GM23338 (cell line): ENCODE data around the gene ZMAT5. TPM values are rescaled to one million over a fixed set of nuclear protein-coding genes. Genes with fewer than 3 reads are reported as not detected.

Experiments used
- ATAC-seq: fragments of 200-7000 bp; cut with Tn5 transposase; 3 replicates; pipeline ENCODE4 v1.9.1; 2020
- DNase-seq: peaks from one replicate; pipeline ENCODE4 v3.0.0-alpha.2; 2015; ENCODE audit warnings: low spot score
- H2AFZ ChIP-seq: fragments of 200-600 bp; sonication (generic); 2 replicates; pipeline ENCODE4 v1.8.0; 2016; ENCODE audit warnings: antibody characterized with exemption, mild to moderate bottlenecking, moderate library complexity
- H3F3A ChIP-seq: fragments of 200-600 bp; sonication (generic); replicated peaks from 2 replicates; pipeline ENCODE4 v1.8.0; 2017; ENCODE audit warnings: antibody characterized with exemption, mixed run types, low read depth
- H3K27ac ChIP-seq: fragments of 200-600 bp; sonication (generic); 2 replicates; pipeline ENCODE4 v1.6.1; 2016; ENCODE audit warnings: low read depth
- H3K27me3 ChIP-seq: fragments of 200-600 bp; sonication (generic); 2 replicates; pipeline ENCODE4 v1.8.0; 2016; ENCODE audit warnings: mild to moderate bottlenecking, mixed run types, moderate library complexity; ENCODE audit not compliant: insufficient read depth
- H3K36me3 ChIP-seq: fragments of 200-600 bp; sonication (generic); 2 replicates; pipeline ENCODE4 v1.8.0; 2016; ENCODE audit warnings: mild to moderate bottlenecking; ENCODE audit not compliant: insufficient read depth
- H3K4me1 ChIP-seq: fragments of 200-600 bp; sonication (generic); 2 replicates; pipeline ENCODE4 v1.8.0; 2016; ENCODE audit warnings: mild to moderate bottlenecking, moderate library complexity; ENCODE audit not compliant: insufficient read depth
- H3K4me2 ChIP-seq: fragments of 200-600 bp; sonication (generic); 2 replicates; pipeline ENCODE4 v1.7.1; 2017; ENCODE audit warnings: mixed run types
- H3K4me3 ChIP-seq: fragments of 200-600 bp; sonication (generic); 2 replicates; pipeline ENCODE4 v1.6.1; 2016; ENCODE audit warnings: mixed run types
- H3K79me2 ChIP-seq: fragments of 200-600 bp; sonication (generic); replicated peaks from 2 replicates; pipeline ENCODE4 v1.8.0; 2017; ENCODE audit warnings: mild to moderate bottlenecking; ENCODE audit not compliant: insufficient read depth
- H3K9me2 ChIP-seq: fragments of 200-600 bp; sonication (generic); 2 replicates; pipeline ENCODE4 v1.8.0; 2017; ENCODE audit not compliant: insufficient read depth
- H4K20me1 ChIP-seq: fragments of 200-600 bp; sonication (generic); replicated peaks from 2 replicates; pipeline ENCODE4 v1.8.0; 2017; ENCODE audit warnings: mild to moderate bottlenecking; ENCODE audit not compliant: insufficient read depth
- H3K27ac Mint-ChIP-seq: 2 replicates; pipeline ENCODE4 v1.8.0; 2020; ENCODE audit warnings: inconsistent platforms, mild to moderate bottlenecking, moderate library complexity, mixed read lengths
- H3K27me3 Mint-ChIP-seq: 3 replicates; pipeline ENCODE4 v1.8.0; 2022; ENCODE audit warnings: low read depth, mild to moderate bottlenecking, moderate library complexity, mixed read lengths, inconsistent platforms; ENCODE audit not compliant: insufficient read depth, poor library complexity
- H3K36me3 Mint-ChIP-seq: 3 replicates; pipeline ENCODE4 v1.8.0; 2021; ENCODE audit warnings: low read depth, mild to moderate bottlenecking, inconsistent platforms, moderate library complexity, mixed read lengths
- H3K4me1 Mint-ChIP-seq: 3 replicates; pipeline ENCODE4 v1.8.0; 2020; ENCODE audit warnings: mild to moderate bottlenecking, inconsistent platforms, mixed read lengths
- H3K4me3 Mint-ChIP-seq: 3 replicates; pipeline ENCODE4 v1.8.0; 2021; ENCODE audit warnings: moderate library complexity, mild to moderate bottlenecking, inconsistent platforms, mixed read lengths
- H3K9me3 Mint-ChIP-seq: 3 replicates; pipeline ENCODE4 v1.8.0; 2020; ENCODE audit warnings: moderate library complexity, mild to moderate bottlenecking, inconsistent platforms, mixed read lengths
- CREB1 ChIP-seq: fragments of 250-450 bp; sonication (Bioruptor Pico); IDR thresholded peaks from 2 replicates; pipeline ENCODE4 v1.5.0; 2020; ENCODE audit warnings: low read depth, mild to moderate bottlenecking, moderate library complexity
- EZH2 ChIP-seq: fragments of 200-600 bp; sonication (generic); IDR thresholded peaks from one replicate; pipeline ENCODE4 v1.8.0; 2017; ENCODE audit warnings: antibody characterized with exemption, mild to moderate bottlenecking, low read depth; ENCODE audit not compliant: unreplicated experiment
- EZH2phosphoT487 ChIP-seq: fragments of 200-600 bp; sonication (generic); IDR thresholded peaks from one replicate; pipeline ENCODE4 v1.8.1; 2018; ENCODE audit warnings: antibody characterized with exemption; ENCODE audit not compliant: unreplicated experiment
- JUNB ChIP-seq: IDR thresholded peaks from one replicate; pipeline ENCODE4 v1.6.1; 2016; ENCODE audit warnings: antibody characterized with exemption; ENCODE audit not compliant: unreplicated experiment
- NANOG ChIP-seq: IDR thresholded peaks from 2 replicates; pipeline ENCODE4 v1.6.1; 2016; ENCODE audit warnings: antibody characterized with exemption, borderline replicate concordance
- POLR2AphosphoS5 ChIP-seq: IDR thresholded peaks from 2 replicates; pipeline ENCODE4 v1.6.1; 2016; ENCODE audit warnings: antibody characterized with exemption, low read depth
- STAT1 ChIP-seq: IDR thresholded peaks from one replicate; pipeline ENCODE4 v1.6.1; 2016; ENCODE audit warnings: antibody characterized with exemption; ENCODE audit not compliant: unreplicated experiment
- ZNF114 ChIP-seq: fragments of 250-450 bp; sonication (Bioruptor Pico); IDR thresholded peaks from 2 replicates; pipeline ENCODE4 v1.5.0; 2020; ENCODE audit warnings: mild to moderate bottlenecking, moderate library complexity
- ZNF331 ChIP-seq: fragments of 250-450 bp; sonication (Bioruptor Pico); IDR thresholded peaks from 2 replicates; pipeline ENCODE4 v1.5.0; 2020; ENCODE audit warnings: low read depth, mild to moderate bottlenecking, moderate library complexity
- polyA plus RNA-seq: library from polyadenylated mRNA; unstranded; fragments of >200 nt; fragmentation: Nextera tagmentation; extraction: Ambion mirVana; gene quantifications from 2 replicates; pipeline ENCODE4 v1.2.1, GENCODE V29; 2016
- total RNA-seq: library from RNA; depleted of rRNA; stranded (reverse); fragments of >200 nt; shearing (Covaris generic); gene quantifications from 2 replicates; pipeline ENCODE4 v1.2.3, GENCODE V29; 2014
- TF ChIP-seq, protein P1 (sequence below): fragments of 250-450 bp; sonication (Bioruptor Pico); IDR thresholded peaks from 2 replicates; pipeline ENCODE4 v1.5.0; 2020; ENCODE audit warnings: mild to moderate bottlenecking, moderate library complexity
- TF ChIP-seq, protein P2 (sequence below): IDR thresholded peaks from one replicate; pipeline ENCODE4 v1.6.1; 2018; ENCODE audit warnings: antibody characterized with exemption; ENCODE audit not compliant: unreplicated experiment
- TF ChIP-seq, protein P3 (sequence below): IDR thresholded peaks from 2 replicates; pipeline ENCODE4 v1.6.1; 2016; ENCODE audit warnings: antibody characterized with exemption

ZMAT5 gene
- total and polyA plus RNA-seq, 2 experiments from 2014 or later = 14.6 to 25.4 TPM

DNA sequence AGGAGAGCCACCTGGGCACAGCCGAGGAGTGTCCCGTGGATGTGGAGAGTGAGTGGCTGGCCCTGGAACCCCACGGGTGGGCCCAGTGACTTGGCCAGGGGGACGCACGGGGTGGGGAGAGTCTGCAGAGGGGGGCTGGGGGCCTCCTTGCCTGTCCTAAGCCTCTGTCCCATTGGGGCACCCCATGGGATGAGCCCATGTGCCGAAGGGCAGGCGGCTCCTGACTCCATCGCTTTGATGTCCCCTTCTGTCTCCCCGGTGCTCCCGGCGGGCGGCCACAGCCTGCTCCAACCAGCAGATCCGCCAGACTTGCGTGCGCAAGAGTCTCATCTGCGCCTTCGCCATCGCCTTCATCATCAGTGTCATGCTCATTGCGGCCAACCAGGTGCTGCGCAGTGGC is 37.6 kb downstream of the ZMAT5 start:
- no peaks in the 10 kb centered on the region for H3K9me2 ChIP-seq
- H3K36me3 ChIP-seq = no peaks in the 10 kb centered on the region
- ATAC-seq (no peak), DNase-seq (no peak)
- no peaks in the 10 kb centered on the region; the same call in 1 of the 2 replicates for H3F3A ChIP-seq
- H3K79me2 ChIP-seq = no peaks in the 10 kb centered on the region
- H3K9me3 Mint-ChIP-seq = no peaks in the 10 kb centered on the region
- no peaks in the 10 kb centered on the region for H3K36me3 Mint-ChIP-seq
- no peak overlapping the region for H3K4me3 Mint-ChIP-seq
- no peak overlapping the region for H3K4me2 ChIP-seq
- H3K4me1 Mint-ChIP-seq = peaks cover 8% of the 10 kb centered on the region
- H3K27me3 ChIP-seq = no peaks in the 10 kb centered on the region
- TF ChIP-seq, protein P1, sequence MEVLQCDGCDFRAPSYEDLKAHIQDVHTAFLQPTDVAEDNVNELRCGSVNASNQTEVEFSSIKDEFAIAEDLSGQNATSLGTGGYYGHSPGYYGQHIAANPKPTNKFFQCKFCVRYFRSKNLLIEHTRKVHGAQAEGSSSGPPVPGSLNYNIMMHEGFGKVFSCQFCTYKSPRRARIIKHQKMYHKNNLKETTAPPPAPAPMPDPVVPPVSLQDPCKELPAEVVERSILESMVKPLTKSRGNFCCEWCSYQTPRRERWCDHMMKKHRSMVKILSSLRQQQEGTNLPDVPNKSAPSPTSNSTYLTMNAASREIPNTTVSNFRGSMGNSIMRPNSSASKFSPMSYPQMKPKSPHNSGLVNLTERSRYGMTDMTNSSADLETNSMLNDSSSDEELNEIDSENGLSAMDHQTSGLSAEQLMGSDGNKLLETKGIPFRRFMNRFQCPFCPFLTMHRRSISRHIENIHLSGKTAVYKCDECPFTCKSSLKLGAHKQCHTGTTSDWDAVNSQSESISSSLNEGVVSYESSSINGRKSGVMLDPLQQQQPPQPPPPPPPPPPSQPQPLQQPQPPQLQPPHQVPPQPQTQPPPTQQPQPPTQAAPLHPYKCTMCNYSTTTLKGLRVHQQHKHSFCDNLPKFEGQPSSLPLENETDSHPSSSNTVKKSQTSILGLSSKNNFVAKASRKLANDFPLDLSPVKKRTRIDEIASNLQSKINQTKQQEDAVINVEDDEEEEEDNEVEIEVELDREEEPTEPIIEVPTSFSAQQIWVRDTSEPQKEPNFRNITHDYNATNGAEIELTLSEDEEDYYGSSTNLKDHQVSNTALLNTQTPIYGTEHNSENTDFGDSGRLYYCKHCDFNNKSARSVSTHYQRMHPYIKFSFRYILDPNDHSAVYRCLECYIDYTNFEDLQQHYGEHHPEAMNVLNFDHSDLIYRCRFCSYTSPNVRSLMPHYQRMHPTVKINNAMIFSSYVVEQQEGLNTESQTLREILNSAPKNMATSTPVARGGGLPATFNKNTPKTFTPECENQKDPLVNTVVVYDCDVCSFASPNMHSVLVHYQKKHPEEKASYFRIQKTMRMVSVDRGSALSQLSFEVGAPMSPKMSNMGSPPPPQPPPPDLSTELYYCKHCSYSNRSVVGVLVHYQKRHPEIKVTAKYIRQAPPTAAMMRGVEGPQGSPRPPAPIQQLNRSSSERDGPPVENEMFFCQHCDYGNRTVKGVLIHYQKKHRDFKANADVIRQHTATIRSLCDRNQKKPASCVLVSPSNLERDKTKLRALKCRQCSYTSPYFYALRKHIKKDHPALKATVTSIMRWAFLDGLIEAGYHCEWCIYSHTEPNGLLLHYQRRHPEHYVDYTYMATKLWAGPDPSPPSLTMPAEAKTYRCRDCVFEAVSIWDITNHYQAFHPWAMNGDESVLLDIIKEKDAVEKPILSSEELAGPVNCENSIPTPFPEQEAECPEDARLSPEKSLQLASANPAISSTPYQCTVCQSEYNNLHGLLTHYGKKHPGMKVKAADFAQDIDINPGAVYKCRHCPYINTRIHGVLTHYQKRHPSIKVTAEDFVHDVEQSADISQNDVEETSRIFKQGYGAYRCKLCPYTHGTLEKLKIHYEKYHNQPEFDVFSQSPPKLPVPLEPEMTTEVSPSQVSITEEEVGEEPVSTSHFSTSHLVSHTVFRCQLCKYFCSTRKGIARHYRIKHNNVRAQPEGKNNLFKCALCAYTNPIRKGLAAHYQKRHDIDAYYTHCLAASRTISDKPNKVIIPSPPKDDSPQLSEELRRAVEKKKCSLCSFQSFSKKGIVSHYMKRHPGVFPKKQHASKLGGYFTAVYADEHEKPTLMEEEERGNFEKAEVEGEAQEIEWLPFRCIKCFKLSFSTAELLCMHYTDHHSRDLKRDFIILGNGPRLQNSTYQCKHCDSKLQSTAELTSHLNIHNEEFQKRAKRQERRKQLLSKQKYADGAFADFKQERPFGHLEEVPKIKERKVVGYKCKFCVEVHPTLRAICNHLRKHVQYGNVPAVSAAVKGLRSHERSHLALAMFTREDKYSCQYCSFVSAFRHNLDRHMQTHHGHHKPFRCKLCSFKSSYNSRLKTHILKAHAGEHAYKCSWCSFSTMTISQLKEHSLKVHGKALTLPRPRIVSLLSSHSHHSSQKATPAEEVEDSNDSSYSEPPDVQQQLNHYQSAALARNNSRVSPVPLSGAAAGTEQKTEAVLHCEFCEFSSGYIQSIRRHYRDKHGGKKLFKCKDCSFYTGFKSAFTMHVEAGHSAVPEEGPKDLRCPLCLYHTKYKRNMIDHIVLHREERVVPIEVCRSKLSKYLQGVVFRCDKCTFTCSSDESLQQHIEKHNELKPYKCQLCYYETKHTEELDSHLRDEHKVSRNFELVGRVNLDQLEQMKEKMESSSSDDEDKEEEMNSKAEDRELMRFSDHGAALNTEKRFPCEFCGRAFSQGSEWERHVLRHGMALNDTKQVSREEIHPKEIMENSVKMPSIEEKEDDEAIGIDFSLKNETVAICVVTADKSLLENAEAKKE (CRISPR knock-in tag) = no peak
- TF ChIP-seq JUNB = no peak
- TF ChIP-seq, protein P2, sequence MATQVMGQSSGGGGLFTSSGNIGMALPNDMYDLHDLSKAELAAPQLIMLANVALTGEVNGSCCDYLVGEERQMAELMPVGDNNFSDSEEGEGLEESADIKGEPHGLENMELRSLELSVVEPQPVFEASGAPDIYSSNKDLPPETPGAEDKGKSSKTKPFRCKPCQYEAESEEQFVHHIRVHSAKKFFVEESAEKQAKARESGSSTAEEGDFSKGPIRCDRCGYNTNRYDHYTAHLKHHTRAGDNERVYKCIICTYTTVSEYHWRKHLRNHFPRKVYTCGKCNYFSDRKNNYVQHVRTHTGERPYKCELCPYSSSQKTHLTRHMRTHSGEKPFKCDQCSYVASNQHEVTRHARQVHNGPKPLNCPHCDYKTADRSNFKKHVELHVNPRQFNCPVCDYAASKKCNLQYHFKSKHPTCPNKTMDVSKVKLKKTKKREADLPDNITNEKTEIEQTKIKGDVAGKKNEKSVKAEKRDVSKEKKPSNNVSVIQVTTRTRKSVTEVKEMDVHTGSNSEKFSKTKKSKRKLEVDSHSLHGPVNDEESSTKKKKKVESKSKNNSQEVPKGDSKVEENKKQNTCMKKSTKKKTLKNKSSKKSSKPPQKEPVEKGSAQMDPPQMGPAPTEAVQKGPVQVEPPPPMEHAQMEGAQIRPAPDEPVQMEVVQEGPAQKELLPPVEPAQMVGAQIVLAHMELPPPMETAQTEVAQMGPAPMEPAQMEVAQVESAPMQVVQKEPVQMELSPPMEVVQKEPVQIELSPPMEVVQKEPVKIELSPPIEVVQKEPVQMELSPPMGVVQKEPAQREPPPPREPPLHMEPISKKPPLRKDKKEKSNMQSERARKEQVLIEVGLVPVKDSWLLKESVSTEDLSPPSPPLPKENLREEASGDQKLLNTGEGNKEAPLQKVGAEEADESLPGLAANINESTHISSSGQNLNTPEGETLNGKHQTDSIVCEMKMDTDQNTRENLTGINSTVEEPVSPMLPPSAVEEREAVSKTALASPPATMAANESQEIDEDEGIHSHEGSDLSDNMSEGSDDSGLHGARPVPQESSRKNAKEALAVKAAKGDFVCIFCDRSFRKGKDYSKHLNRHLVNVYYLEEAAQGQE = no peak
- TF ChIP-seq ZNF331 (CRISPR knock-in tag) = no peak
- no peak for TF ChIP-seq POLR2AphosphoS5
- no peak for TF ChIP-seq STAT1
- TF ChIP-seq EZH2 = no peak
- TF ChIP-seq, protein P3, sequence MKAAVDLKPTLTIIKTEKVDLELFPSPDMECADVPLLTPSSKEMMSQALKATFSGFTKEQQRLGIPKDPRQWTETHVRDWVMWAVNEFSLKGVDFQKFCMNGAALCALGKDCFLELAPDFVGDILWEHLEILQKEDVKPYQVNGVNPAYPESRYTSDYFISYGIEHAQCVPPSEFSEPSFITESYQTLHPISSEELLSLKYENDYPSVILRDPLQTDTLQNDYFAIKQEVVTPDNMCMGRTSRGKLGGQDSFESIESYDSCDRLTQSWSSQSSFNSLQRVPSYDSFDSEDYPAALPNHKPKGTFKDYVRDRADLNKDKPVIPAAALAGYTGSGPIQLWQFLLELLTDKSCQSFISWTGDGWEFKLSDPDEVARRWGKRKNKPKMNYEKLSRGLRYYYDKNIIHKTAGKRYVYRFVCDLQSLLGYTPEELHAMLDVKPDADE = no peak
- no peak for TF ChIP-seq CREB1 (CRISPR knock-in tag)
- no peak for TF ChIP-seq NANOG
- no peak for TF ChIP-seq ZNF114 (CRISPR knock-in tag)
- TF ChIP-seq EZH2phosphoT487 = no peak
- H3K4me3 ChIP-seq = no peak overlapping the region
- no peak overlapping the region; the same call in 1 of the 2 replicates for H3K27ac Mint-ChIP-seq
- H3K27ac ChIP-seq = no peak overlapping the region
- H3K4me1 ChIP-seq = no peaks in the 10 kb centered on the region
- H2AFZ ChIP-seq = no peak overlapping the region
- peaks cover 4% of the 10 kb centered on the region for H3K27me3 Mint-ChIP-seq
- H4K20me1 ChIP-seq = no peaks in the 10 kb centered on the region
